SHP77 (cell line): ENCODE data around the gene SMIM3.
"Not testable (repeated sequence)": the region's sequence is repeated elsewhere in the genome, so short reads cannot be mapped to it uniquely, and the experiment has no call there.

Experiments
- DNase-seq, 2 experiments: peaks; one replicate each; lab custom pipeline; 2025; lab: John Stamatoyannopoulos, UW

Gene SMIM3

GRCh38 chr5:150793423-150793888, 14.9 kb downstream of the SMIM3 start:
- DNase-seq = not testable (repeated sequence)

- DNase-seq = no peak
These were observed 16.4 kb downstream of the SMIM3 start for GRCh38 chr5:150794927-150795326.

- DNase-seq = no peak
These were observed 18.8 kb downstream of the SMIM3 start for GRCh38 chr5:150797384-150797783.

- peak; percentile 33 to 34 for DNase-seq
These were observed 22.8 kb downstream of the SMIM3 start for GRCh38 chr5:150801117-150801927.

GRCh38 chr5:150804388-150804787, 25.8 kb downstream of the SMIM3 start:
- no peak for DNase-seq

- peak in 1 of 2 experiments; percentile 5 for DNase-seq
These were observed 30.8 kb downstream of the SMIM3 start for GRCh38 chr5:150809363-150809762.

- no peak for DNase-seq
These were observed 36.5 kb downstream of the SMIM3 start for GRCh38 chr5:150815010-150815409.

- DNase-seq = no peak
These were observed 38.4 kb downstream of the SMIM3 start for GRCh38 chr5:150816946-150817345.

GRCh38 chr5:150829744-150830143, 51.2 kb downstream of the SMIM3 start:
- DNase-seq = no peak

GRCh38 chr5:150831821-150832220, 53.3 kb downstream of the SMIM3 start:
- not testable (repeated sequence) for DNase-seq

- DNase-seq = no peak
These were observed 57.5 kb downstream of the SMIM3 start for GRCh38 chr5:150836064-150836463.

GRCh38 chr5:150836703-150837102, 58.1 kb downstream of the SMIM3 start:
- no peak for DNase-seq

- DNase-seq = not testable (repeated sequence)
These were observed 66.8 kb downstream of the SMIM3 start for GRCh38 chr5:150845185-150845859.

- not testable (repeated sequence) for DNase-seq
These were observed 67.7 kb downstream of the SMIM3 start, which contains the start of gene IRGM for GRCh38 chr5:150846308-150846653. Gene IRGM, plus strand, starts transcription at chr5:150846521. Its CDS starts 1,603 bp downstream, at chr5:150848124.
